ENCODE measurements around the gene FICD. TPM values are rescaled to one million over a fixed set of nuclear protein-coding genes. Genes with fewer than 3 reads are reported as not detected.
A peak's percentile ranks its signal among the peaks of the same experiment; 100 is the strongest.

FICD gene
- total and polyA plus RNA-seq, 11 donors, result 1.4 to 6.6 (median 3.5) TPM

- no peaks in the 10 kb centered on the region for H3K9me3 ChIP-seq
- 0 to 9% (median 6%) methylated on average over 2 of the region's 2 CpGs for WGBS, 4 donors
- H3K27me3 ChIP-seq, result no peaks in the 10 kb centered on the region
- peak; percentile 71 to 86 (median 82) for DNase-seq
- H3K4me3 ChIP-seq, result no peak overlapping the region
- H3K36me3 ChIP-seq, result peaks cover 0 to 69% (median 63%) of the 10 kb centered on the region in 9 donors
- TF ChIP-seq POLR2A (IDR thresholded peaks at IDR 0.05), result no peak
- TF ChIP-seq, protein P1, sequence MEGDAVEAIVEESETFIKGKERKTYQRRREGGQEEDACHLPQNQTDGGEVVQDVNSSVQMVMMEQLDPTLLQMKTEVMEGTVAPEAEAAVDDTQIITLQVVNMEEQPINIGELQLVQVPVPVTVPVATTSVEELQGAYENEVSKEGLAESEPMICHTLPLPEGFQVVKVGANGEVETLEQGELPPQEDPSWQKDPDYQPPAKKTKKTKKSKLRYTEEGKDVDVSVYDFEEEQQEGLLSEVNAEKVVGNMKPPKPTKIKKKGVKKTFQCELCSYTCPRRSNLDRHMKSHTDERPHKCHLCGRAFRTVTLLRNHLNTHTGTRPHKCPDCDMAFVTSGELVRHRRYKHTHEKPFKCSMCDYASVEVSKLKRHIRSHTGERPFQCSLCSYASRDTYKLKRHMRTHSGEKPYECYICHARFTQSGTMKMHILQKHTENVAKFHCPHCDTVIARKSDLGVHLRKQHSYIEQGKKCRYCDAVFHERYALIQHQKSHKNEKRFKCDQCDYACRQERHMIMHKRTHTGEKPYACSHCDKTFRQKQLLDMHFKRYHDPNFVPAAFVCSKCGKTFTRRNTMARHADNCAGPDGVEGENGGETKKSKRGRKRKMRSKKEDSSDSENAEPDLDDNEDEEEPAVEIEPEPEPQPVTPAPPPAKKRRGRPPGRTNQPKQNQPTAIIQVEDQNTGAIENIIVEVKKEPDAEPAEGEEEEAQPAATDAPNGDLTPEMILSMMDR (IDR thresholded peaks at IDR 0.05), result no peak
- H3K4me1 ChIP-seq, result peaks cover 0 to 64% (median 36%) of the 10 kb centered on the region in 12 donors
- peak overlapping the region in 11 of 12 donors; percentile 4 to 96 (median 52) for H3K27ac ChIP-seq
- intact Hi-C loops (cut with DNase I), result loop anchor here in 8 of 10 donors (1.0 to 10.0 kb wide), 13 partner anchors 51 to 529 kb away; partner anchors contain the start of genes ALKBH2 (in 7 of the 8) and UNG (in 4 of the 8)
- peak in 2 of 4 donors; percentile 8 to 29 for ATAC-seq
These were observed 50.9 kb downstream of the FICD start for GRCh38 chr12:108565976-108566375.

DNA sequence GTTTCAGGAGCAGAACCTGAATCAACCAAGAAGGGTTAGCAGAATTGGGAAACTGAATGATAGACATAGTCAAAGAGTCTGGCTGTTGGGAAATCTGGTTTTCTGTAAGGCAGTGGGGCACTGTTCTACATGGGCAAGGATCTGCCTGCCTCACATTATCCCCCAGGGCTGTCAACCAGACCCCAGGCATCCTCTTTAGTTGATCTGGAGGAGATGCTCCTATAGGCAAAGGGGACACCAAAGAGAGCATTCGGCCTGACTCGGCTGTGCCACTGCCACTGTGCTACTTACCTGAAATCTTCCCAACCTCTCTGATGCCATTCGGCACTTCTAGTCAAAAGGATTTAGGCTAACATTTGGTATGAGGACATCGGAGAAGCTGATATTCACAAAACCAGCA is 51.4 kb downstream of the FICD start:
- Histone ChIP-seq H3K36me3 (peaks cover 0 to 69% (median 63%) of the 10 kb centered on the region in 9 donors), H3K9me3 (no peaks in the 10 kb centered on the region), H3K4me3 (no peak overlapping the region), H3K27me3 (no peaks in the 10 kb centered on the region), H3K4me1 (peaks cover 0 to 62% (median 38%) of the 10 kb centered on the region in 12 donors), H3K27ac (peak overlapping the region in 11 of 12 donors; percentile 4 to 96 (median 52))
- intact Hi-C loops (cut with DNase I), result loop anchor here in 8 of 10 donors (1.0 to 10.0 kb wide), 11 partner anchors 50 to 528 kb away; partner anchors contain the start of genes ALKBH2 (in 6 of the 8) and UNG (in 4 of the 8)
- DNase-seq (no peak), ATAC-seq (no peak)
- WGBS, 4 donors, result 81 to 96% (median 94%) methylated on average over 4 of the region's 4 CpGs
- TF ChIP-seq POLR2A (IDR thresholded peaks at IDR 0.05), result no peak
- TF ChIP-seq, protein P1 (IDR thresholded peaks at IDR 0.05), result no peak

DNA sequence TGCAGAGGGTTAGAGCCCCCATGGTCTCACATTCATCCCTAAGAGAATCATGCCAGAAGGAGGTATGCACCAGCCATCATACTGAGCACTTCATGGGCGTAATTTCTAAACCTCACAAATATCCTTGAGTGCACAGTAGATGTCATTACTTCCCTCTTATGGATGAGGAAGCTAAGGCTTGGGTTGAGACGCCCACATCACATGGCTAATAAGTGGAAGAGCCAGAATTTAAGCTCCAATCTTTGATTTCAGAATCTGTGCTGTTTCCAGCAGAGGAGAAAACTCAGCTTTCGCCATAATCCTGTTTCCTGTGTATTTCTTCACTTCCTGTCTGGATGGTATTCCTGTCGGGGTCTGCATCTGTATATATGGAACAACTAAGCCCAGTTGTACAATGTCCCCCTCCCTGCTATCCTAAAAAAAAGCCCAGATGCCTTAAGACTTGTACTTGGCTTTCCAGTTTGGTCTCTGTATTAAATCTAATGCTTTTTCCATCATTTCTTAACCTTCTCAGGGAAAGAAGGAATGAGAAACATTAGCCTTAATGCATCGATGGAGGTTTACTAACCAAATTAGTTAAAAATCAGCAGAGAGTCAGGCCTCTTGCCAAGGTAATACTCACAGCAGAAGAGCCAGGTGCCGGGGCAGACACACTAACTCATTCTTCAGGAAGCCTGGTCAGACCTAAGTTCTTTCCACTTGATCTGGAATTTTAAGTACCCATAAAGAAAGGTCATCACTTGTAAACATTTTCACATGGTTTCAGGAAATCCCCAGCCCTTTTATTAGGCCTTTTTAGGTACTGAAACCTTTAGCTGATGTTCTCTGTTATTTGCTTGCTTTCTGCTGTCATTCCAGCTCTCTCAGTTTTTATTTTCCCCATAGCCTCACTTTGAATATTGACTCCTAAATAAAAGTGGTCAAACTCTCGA is 52.6 kb downstream of the FICD start:
- Histone ChIP-seq H3K4me1 (peaks cover 0 to 56% (median 34%) of the 10 kb centered on the region in 12 donors), H3K27me3 (no peaks in the 10 kb centered on the region), H3K27ac (peak overlapping the region in 4 of 12 donors; percentile 9 to 70 (median 40)), H3K36me3 (peaks cover 0 to 69% (median 63%) of the 10 kb centered on the region in 9 donors), H3K9me3 (no peaks in the 10 kb centered on the region), H3K4me3 (no peak overlapping the region)
- TF ChIP-seq, protein P1 (IDR thresholded peaks at IDR 0.05), result no peak
- no peak for TF ChIP-seq POLR2A (IDR thresholded peaks at IDR 0.05)
- DNase-seq, result peak in 1 of 5 donors; percentile 3
- ATAC-seq, result no peak
- WGBS, 4 donors, result 57 to 71% (median 68%) methylated on average over 7 of the region's 7 CpGs
- intact Hi-C loops (cut with DNase I), result loop anchor here in 8 of 10 donors (2.0 to 10.0 kb wide), 10 partner anchors 49 to 527 kb away; partner anchors contain the start of genes ALKBH2 (in 6 of the 8) and UNG (in 4 of the 8)
